ENCODE results near the gene MYH3. TPM values are rescaled to one million over a fixed set of nuclear protein-coding genes. Genes with fewer than 3 reads are reported as not detected.
A peak's percentile ranks its signal among the peaks of the same experiment; 100 is the strongest.

MYH3 gene
- total RNA-seq, 1 experiment from 2014 or later: 1.6 TPM

DNA sequence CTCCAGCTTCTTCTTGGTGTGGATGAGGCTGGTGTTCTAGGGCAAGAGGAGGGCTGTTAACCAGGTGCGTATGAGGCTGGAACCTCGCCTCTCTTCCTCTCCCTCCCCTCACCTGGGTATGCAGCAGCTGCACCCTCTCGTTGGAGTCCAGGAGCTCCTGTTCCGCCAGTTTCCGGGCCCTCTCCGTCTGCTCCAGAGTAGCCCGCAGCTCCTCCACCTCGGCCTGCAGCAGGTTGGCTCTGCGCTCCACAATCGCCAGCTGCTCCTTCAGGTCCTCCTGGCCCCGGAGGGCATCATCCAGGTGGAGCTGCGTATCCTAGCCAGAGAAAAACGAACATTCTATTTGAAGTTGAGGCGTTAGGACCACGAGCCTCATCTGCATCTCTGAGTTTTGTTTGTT, 25.4 kb downstream of the MYH3 start:
- H3K4me1 Mint-ChIP-seq: 0 out of 2 replicates have a peak, but pooled peaks cover 3% of the 10 kb centered on the region
- no peaks in the 10 kb centered on the region for H3K27me3 Mint-ChIP-seq (ENCODE audit: low read depth)
- no peaks in the 10 kb centered on the region for H3K9me3 Mint-ChIP-seq
- ATAC-seq (no peak), DNase-seq (ENCODE audit: low spot score) (no peak)
- peaks cover 2% of the 10 kb centered on the region; the same call in 1 of the 2 replicates for H3K36me3 Mint-ChIP-seq
- ChIA-PET POLR2A (no interaction called here), CTCF (interaction anchor here (0.8 to 11.9 kb wide), 9 partner anchors 14 to 336 kb away, joined by 3 to 198 read pairs (median 5); no protein-coding TSS in a partner anchor)
- no peak overlapping the region for H3K27ac Mint-ChIP-seq
- no peak overlapping the region for H3K4me3 Mint-ChIP-seq
- TF ChIP-seq, protein P1, sequence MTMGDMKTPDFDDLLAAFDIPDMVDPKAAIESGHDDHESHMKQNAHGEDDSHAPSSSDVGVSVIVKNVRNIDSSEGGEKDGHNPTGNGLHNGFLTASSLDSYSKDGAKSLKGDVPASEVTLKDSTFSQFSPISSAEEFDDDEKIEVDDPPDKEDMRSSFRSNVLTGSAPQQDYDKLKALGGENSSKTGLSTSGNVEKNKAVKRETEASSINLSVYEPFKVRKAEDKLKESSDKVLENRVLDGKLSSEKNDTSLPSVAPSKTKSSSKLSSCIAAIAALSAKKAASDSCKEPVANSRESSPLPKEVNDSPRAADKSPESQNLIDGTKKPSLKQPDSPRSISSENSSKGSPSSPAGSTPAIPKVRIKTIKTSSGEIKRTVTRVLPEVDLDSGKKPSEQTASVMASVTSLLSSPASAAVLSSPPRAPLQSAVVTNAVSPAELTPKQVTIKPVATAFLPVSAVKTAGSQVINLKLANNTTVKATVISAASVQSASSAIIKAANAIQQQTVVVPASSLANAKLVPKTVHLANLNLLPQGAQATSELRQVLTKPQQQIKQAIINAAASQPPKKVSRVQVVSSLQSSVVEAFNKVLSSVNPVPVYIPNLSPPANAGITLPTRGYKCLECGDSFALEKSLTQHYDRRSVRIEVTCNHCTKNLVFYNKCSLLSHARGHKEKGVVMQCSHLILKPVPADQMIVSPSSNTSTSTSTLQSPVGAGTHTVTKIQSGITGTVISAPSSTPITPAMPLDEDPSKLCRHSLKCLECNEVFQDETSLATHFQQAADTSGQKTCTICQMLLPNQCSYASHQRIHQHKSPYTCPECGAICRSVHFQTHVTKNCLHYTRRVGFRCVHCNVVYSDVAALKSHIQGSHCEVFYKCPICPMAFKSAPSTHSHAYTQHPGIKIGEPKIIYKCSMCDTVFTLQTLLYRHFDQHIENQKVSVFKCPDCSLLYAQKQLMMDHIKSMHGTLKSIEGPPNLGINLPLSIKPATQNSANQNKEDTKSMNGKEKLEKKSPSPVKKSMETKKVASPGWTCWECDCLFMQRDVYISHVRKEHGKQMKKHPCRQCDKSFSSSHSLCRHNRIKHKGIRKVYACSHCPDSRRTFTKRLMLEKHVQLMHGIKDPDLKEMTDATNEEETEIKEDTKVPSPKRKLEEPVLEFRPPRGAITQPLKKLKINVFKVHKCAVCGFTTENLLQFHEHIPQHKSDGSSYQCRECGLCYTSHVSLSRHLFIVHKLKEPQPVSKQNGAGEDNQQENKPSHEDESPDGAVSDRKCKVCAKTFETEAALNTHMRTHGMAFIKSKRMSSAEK (CRISPR knock-in tag; IDR thresholded peaks at IDR 0.05; ENCODE audit: borderline replicate concordance): no peak
- no peak for TF ChIP-seq GABPB1 (CRISPR knock-in tag; IDR thresholded peaks at IDR 0.05)
- no peak for TF ChIP-seq ELF4 (CRISPR knock-in tag; IDR thresholded peaks at IDR 0.05; ENCODE audit: low read depth)
- no peak for TF ChIP-seq NFATC4 (CRISPR knock-in tag; IDR thresholded peaks at IDR 0.05)
- TF ChIP-seq NFE2L1 (CRISPR knock-in tag; IDR thresholded peaks at IDR 0.05): no peak
- TF ChIP-seq ZNF396 (CRISPR knock-in tag; IDR thresholded peaks at IDR 0.05; ENCODE audit: borderline replicate concordance): no peak
- TF ChIP-seq TEAD1 (CRISPR knock-in tag; IDR thresholded peaks at IDR 0.05): no peak
- TF ChIP-seq ETV6 (CRISPR knock-in tag; IDR thresholded peaks at IDR 0.05): no peak
- no peak for TF ChIP-seq SP1 (CRISPR knock-in tag; conservative IDR thresholded peaks at IDR 0.05)
- no peak for TF ChIP-seq RELA (CRISPR knock-in tag; IDR thresholded peaks at IDR 0.05; ENCODE audit: borderline replicate concordance)
- TF ChIP-seq, protein P2, sequence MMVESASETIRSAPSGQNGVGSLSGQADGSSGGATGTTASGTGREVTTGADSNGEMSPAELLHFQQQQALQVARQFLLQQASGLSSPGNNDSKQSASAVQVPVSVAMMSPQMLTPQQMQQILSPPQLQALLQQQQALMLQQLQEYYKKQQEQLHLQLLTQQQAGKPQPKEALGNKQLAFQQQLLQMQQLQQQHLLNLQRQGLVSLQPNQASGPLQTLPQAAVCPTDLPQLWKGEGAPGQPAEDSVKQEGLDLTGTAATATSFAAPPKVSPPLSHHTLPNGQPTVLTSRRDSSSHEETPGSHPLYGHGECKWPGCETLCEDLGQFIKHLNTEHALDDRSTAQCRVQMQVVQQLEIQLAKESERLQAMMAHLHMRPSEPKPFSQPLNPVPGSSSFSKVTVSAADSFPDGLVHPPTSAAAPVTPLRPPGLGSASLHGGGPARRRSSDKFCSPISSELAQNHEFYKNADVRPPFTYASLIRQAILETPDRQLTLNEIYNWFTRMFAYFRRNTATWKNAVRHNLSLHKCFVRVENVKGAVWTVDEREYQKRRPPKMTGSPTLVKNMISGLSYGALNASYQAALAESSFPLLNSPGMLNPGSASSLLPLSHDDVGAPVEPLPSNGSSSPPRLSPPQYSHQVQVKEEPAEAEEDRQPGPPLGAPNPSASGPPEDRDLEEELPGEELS (CRISPR knock-in tag; IDR thresholded peaks at IDR 0.05): no peak
- TF ChIP-seq, protein P3, sequence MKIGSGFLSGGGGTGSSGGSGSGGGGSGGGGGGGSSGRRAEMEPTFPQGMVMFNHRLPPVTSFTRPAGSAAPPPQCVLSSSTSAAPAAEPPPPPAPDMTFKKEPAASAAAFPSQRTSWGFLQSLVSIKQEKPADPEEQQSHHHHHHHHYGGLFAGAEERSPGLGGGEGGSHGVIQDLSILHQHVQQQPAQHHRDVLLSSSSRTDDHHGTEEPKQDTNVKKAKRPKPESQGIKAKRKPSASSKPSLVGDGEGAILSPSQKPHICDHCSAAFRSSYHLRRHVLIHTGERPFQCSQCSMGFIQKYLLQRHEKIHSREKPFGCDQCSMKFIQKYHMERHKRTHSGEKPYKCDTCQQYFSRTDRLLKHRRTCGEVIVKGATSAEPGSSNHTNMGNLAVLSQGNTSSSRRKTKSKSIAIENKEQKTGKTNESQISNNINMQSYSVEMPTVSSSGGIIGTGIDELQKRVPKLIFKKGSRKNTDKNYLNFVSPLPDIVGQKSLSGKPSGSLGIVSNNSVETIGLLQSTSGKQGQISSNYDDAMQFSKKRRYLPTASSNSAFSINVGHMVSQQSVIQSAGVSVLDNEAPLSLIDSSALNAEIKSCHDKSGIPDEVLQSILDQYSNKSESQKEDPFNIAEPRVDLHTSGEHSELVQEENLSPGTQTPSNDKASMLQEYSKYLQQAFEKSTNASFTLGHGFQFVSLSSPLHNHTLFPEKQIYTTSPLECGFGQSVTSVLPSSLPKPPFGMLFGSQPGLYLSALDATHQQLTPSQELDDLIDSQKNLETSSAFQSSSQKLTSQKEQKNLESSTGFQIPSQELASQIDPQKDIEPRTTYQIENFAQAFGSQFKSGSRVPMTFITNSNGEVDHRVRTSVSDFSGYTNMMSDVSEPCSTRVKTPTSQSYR (CRISPR knock-in tag; IDR thresholded peaks at IDR 0.05): no peak
- no peak for TF ChIP-seq FOXK1 (CRISPR knock-in tag; IDR thresholded peaks at IDR 0.05)
- no peak for TF ChIP-seq MYBL2 (CRISPR knock-in tag; IDR thresholded peaks at IDR 0.05)
- no peak for TF ChIP-seq ZNF232 (CRISPR knock-in tag; IDR thresholded peaks at IDR 0.05)

DNA sequence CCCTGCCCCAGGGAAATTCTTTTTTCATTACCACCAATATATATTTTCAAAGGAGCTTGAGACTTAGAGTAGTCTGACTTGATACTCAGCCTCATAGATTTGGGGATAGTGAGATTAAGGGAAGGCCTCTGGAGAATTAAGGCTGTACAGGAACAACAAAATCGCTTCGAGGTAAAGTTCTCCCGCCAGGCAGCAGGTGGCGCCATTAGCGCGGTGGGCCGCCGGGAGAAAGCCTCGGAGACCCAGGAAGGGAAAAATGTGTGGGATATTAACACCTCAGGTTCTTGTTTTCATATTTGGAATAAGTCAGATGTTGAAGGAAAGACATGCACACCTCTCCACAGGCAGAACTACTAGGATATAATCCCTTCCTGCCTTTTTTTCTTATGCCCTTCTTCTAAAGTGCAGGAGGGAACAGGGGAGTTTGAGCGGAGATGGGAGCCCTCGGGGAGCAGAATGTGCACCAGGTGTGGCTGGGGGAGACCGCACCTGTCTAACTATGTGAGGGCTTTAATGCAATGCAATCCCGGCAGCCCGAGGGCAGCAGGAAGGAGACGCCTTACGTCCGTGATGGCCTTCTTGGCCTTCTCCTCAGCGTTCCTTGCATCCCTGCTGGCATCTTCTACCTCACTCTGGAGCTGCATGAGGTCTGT, 25.9 kb downstream of the MYH3 start:
- H3K4me1 Mint-ChIP-seq: 0 out of 2 replicates have a peak, but pooled peaks cover 3% of the 10 kb centered on the region
- ChIA-PET POLR2A (no interaction called here), CTCF (interaction anchor here (0.8 to 11.9 kb wide), 9 partner anchors 14 to 335 kb away, joined by 3 to 198 read pairs (median 5); no protein-coding TSS in a partner anchor)
- H3K27ac Mint-ChIP-seq: no peak overlapping the region
- DNase-seq (ENCODE audit: low spot score): peak; percentile 69
- H3K9me3 Mint-ChIP-seq: no peaks in the 10 kb centered on the region
- H3K4me3 Mint-ChIP-seq: no peak overlapping the region
- H3K36me3 Mint-ChIP-seq: peaks cover 2% of the 10 kb centered on the region; the same call in 1 of the 2 replicates
- peak; percentile 58 for ATAC-seq
- TF ChIP-seq, protein P4, sequence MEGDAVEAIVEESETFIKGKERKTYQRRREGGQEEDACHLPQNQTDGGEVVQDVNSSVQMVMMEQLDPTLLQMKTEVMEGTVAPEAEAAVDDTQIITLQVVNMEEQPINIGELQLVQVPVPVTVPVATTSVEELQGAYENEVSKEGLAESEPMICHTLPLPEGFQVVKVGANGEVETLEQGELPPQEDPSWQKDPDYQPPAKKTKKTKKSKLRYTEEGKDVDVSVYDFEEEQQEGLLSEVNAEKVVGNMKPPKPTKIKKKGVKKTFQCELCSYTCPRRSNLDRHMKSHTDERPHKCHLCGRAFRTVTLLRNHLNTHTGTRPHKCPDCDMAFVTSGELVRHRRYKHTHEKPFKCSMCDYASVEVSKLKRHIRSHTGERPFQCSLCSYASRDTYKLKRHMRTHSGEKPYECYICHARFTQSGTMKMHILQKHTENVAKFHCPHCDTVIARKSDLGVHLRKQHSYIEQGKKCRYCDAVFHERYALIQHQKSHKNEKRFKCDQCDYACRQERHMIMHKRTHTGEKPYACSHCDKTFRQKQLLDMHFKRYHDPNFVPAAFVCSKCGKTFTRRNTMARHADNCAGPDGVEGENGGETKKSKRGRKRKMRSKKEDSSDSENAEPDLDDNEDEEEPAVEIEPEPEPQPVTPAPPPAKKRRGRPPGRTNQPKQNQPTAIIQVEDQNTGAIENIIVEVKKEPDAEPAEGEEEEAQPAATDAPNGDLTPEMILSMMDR (IDR thresholded peaks at IDR 0.05): peak; percentile 74
- no peak for TF ChIP-seq SOX15 (CRISPR knock-in tag; IDR thresholded peaks at IDR 0.05)
- H3K27me3 Mint-ChIP-seq (ENCODE audit: low read depth): no peaks in the 10 kb centered on the region

Data from WTC11 (cell line).